GM23248 (cell line): ENCODE results near the gene NAV2.

Experiments
- EZH2 ChIP-seq: fragments of 200-600 bp; sonication (generic); IDR thresholded peaks from 2 replicates; pipeline ENCODE4 v1.6.1; 2018; ENCODE audit warnings: antibody characterized with exemption, mild to moderate bottlenecking; ENCODE audit not compliant: insufficient read depth, poor library complexity, severe bottlenecking
- EZH2phosphoT487 ChIP-seq: fragments of 200-600 bp; sonication (generic); IDR thresholded peaks from 2 replicates; pipeline ENCODE4 v1.6.1; 2018; ENCODE audit warnings: antibody characterized with exemption, moderate library complexity, mild to moderate bottlenecking, low read depth; ENCODE audit not compliant: insufficient read depth

DNA sequence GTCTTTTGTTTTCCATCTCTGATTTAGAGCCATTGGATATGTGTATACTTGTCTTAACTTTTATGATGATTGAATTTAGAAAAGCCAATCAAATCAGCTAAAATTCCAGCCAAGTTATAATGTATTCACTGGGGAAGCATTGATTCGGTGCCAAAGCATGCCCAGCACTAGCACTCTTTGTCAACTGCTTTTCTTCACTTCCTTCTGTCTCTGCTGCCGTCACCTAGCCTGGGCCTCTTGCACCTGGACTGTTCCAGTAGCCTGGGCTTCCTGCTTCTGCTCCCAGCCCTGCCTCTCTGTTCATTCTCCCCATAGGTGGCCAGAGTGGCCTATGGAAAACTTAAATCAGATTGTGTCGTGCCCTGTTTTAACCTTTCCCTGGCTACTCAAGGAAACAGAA is 80.7 kb downstream of the NAV2 start:
- TF ChIP-seq EZH2 (no peak), EZH2phosphoT487 (no peak)
